Stimulated activated naive CD4-positive, alpha-beta T cell treated with Interleukin-2 at 50 U/mL for 16 hours (primary cell): ENCODE results near the gene GDPD4.

Source experiments
- DNase-seq: peaks from one replicate; lab custom pipeline; 2025; lab: John Stamatoyannopoulos, UW

Gene GDPD4

GRCh38 chr11:77244277-77245027 is 57.0 kb downstream of the GDPD4 start:
- DNase-seq = no peak

- DNase-seq = no peak
These were observed 64.6 kb downstream of the GDPD4 start for GRCh38 chr11:77236901-77237300.

DNA sequence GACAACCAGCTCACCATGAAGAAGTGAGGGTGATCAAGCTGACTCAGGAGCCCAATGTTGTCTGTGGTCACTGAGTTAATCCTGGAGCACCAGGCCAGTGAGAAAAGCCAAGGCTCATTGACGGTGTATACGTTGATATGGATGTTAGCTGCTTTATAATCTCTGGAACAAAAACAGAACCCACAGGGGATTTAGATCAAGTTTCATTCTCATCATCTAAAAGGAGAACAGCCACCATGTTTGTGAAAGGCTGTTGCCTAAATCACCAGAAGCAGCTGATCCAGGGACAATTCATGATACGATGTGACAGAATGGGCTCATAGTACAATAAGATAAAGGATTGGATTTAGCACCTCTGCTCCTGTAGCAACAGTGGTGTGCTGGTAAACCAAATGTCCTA is 68.5 kb downstream of the GDPD4 start:
- DNase-seq = no peak

- no peak for DNase-seq
These were observed 69.2 kb downstream of the GDPD4 start for GRCh38 chr11:77232242-77232641.

DNA sequence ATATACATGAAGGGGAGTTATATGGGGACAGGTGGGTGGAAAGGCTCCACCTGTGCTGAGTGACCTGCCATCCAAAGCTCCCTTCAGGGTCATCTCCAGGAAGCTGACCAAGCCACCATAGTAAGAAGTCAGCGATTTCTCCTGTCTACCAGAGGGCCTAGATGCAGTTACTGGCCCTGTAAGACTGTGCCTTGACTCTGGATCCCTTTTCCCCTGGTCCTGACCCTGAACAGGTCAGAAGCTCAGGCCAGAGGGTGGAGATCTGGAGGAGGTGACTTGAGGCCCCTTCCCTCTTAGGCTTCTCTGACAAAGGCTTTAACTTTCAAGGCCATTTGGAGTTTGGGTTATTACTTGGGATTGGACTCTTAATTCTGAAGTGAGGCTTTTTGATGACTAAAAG is 69.7 kb downstream of the GDPD4 start:
- no peak for DNase-seq

GRCh38 chr11:77230878-77231605 is 70.4 kb downstream of the GDPD4 start:
- no peak for DNase-seq

DNA sequence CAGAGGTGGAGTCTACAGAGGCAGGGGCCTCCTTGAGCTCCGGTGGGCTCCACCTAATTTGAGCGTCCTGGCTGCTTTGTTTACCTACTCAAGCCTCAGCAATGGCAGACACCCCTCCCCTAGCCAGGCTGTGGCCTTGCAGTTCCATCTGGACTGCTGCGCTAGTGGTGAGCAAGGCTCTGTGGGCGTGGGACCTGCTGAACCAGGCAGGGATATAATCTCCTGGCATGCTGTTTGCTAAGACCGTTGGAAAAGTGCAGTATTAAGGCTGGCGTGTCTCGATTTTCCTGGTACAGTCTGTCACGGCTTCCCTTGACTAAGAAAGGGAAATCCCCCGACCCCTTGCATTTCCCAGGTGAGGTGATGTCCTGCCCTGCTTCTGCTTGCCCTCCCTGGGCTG is 77.7 kb downstream of the GDPD4 start:
- DNase-seq = no peak

DNA sequence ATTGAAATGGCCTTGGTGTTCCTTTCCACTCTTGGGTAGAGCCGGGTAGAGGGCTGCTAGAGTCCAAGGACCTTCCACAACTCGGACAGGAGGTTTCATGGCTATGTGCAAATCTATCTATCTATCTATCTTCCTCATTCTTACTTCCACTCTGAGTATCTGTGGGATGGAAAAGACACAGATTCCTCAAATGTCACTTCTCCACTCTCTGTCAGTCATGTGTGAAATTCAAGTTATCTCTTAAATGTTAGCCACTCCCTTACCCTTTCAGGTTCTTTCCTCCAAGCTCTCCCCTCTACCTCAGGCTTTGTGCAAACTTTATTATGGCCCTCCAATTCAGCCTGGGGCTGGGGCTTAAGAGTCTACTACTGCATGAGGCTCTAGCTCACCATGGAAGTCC is 84.3 kb downstream of the GDPD4 start:
- DNase-seq = no peak

GRCh38 chr11:77215106-77215505 is 86.4 kb downstream of the GDPD4 start:
- no peak for DNase-seq

- no peak for DNase-seq
These were observed 86.9 kb downstream of the GDPD4 start for GRCh38 chr11:77214557-77214956.

GRCh38 chr11:77213589-77214428 is 87.7 kb downstream of the GDPD4 start:
- DNase-seq = no peak

GRCh38 chr11:77213029-77213579 is 88.4 kb downstream of the GDPD4 start:
- no peak for DNase-seq

- DNase-seq = no peak
These were observed 89.0 kb downstream of the GDPD4 start for GRCh38 chr11:77212314-77213007.

GRCh38 chr11:77211594-77212251 is 89.8 kb downstream of the GDPD4 start:
- DNase-seq = no peak

GRCh38 chr11:77211040-77211451 is 90.4 kb downstream of the GDPD4 start:
- DNase-seq = no peak

DNA sequence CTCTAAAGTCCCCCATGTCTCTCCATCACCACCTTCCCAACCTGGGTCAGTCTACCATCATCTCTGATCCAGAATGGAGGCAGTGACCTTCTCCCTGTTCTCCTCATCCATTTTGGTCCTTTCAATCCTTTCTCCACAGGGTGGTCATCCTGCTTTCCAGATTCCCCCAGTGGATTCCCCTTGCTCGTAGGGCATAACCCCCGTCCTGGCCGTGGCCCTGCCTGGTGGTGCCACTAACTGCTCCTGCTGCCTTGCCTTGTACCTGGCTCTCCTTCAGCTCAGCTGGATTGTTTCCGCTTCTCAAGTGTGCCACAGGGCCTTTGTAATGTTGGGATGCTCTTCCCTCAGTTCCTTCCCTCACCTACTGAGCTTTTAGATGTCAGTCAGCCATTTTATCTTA is 91.8 kb downstream of the GDPD4 start:
- DNase-seq = no peak

- no peak for DNase-seq
These were observed 93.0 kb downstream of the GDPD4 start for GRCh38 chr11:77208535-77208934.

GRCh38 chr11:77207618-77208313 is 93.7 kb downstream of the GDPD4 start:
- DNase-seq = no peak

- no peak for DNase-seq
These were observed 94.4 kb downstream of the GDPD4 start for GRCh38 chr11:77207019-77207485.

DNA sequence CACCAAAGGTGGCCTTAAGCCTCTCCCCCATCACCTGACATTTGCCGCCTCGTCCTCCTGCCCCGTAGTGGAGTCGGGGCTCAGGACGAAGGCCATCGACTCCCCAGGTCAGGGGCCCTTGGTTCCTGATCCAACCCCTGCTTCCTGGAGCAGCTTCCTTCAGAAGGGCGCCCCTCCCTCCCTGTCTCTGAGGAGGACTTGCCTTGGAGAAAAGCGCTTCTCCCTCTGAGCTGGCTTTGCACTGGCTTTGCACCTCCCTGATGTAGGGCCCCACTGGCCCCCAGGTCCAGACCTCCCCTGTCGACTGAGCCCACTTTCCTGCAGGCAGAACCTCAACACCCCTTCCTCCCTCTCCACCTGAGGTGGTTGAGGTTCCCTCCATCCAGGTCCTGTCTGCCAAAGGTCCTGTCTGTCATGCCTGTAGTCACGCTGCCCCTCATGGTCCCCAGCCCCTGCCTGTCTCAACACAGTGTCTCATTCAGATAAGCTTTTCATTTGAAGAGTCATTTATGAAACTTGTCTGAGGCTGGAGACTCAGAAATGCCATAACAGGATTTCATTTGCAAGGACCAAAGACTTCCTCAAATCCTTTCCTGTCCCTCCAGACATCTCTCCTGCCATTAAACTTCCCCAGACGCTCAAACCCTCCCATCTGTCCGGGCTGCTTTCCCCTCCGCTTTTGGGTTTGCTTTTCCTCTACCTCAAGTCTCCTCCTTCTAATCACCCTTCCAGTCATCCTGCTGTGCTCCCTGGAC is 95.0 kb downstream of the GDPD4 start:
- no peak for DNase-seq
